Medulla oblongata (tissue), 1 donor: Measurements from ENCODE around the gene RTP5.
"Not testable (repeated sequence)": the region's sequence is repeated elsewhere in the genome, so short reads cannot be mapped to it uniquely, and the experiment has no call there.

ENCODE experiments used
- DNase-seq: peaks from one replicate; pipeline ENCODE4 v3.0.0-alpha.2; 2015; ENCODE audit errors: extremely low spot score

Gene RTP5

GRCh38 chr2:241870611-241871537, 1.3 kb downstream of the RTP5 start:
- no peak for DNase-seq

GRCh38 chr2:241871538-241872312, 2.2 kb downstream of the RTP5 start:
- no peak for DNase-seq

- DNase-seq = no peak
Measured at GRCh38 chr2:241872313-241872642, 2.7 kb downstream of the RTP5 start.

GRCh38 chr2:241873081-241873802, 3.7 kb downstream of the RTP5 start:
- DNase-seq = no peak

DNA sequence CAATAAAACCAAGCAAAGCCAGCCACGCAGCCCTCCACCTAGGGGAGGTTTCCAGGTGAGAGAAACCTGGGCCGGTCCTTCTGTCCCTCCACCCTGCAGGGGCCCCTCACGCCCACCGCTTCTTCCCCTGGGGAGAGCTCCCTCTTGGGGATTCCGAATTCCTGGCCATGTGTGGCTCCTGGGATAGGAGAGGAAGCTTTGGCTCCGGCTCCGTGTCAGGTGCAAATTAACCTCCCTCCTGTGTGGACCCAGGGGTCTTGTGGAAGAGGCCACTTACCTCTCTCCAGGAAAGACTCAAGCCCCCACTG, 4.2 kb downstream of the RTP5 start:
- no peak for DNase-seq

- no peak for DNase-seq
Measured at GRCh38 chr2:241874277-241874925, 4.9 kb downstream of the RTP5 start.

DNA sequence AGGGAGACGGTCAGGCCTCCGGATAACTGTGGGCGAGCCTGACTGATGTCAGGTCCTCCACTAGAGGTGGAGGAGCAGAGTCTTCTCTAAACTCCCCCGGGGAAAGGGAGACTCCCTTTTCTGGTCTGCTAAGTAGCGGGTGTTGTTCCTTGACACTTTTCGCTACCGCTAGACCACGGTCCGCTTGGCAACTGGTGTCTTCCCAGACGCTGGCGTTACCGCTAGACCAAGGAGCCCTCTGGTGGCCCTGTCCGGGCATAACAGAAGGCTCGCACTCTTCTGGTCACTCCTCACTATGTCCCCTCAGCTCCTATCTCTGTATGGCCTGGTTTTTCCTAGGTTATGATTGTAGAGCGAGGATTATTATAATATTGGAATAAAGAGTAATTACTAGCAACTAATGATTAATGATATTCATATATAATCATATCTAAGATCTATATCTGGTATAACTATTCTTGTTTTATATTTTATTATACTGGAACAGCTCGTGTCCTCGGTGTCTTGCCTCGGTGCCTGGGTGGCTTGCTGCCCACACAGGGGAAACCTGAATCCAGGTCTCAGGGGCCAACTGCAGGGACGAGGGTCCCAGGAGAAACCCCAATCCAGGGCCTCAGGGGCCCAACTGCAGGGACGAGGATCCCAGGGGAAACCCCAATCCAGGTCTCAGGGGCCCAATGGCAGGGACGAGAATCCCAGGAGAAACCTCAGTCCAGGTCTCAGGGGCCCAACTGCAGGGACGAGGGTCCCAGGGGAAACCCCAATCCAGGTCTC, 6.4 kb downstream of the RTP5 start:
- not testable (repeated sequence) for DNase-seq

DNA sequence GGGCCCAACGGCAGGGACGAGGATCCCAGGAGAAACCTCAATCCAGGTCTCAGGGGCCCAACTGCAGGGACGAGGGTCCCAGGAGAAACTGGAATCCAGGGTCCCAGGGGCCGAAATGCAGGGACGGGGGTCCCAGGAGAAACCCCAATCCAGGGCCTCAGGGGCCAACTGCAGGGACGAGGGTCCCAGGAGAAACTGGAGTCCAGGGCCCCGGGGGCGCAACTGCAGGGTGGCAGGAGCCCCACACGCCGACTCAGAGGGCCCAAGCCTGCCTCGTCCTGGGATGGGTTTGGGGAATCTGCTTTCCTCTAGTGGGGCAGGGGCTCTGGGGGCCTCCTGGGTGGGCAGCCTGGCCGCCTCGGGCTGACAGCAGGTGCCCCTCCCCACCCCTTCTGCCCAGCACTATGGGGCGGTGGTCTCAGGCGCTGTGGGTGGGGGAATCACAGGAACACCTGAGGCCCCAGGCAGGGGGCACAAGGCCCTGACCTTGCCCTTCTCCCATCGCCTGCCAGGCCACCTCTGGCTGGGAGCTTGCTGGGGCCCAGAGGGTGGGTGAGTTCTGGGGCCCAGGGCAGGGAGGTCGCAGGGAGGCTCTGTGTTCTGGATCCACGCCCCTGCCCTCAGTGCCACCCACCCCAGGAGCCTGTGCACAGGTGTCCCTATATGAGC, 7.1 kb downstream of the RTP5 start:
- DNase-seq = no peak

DNA sequence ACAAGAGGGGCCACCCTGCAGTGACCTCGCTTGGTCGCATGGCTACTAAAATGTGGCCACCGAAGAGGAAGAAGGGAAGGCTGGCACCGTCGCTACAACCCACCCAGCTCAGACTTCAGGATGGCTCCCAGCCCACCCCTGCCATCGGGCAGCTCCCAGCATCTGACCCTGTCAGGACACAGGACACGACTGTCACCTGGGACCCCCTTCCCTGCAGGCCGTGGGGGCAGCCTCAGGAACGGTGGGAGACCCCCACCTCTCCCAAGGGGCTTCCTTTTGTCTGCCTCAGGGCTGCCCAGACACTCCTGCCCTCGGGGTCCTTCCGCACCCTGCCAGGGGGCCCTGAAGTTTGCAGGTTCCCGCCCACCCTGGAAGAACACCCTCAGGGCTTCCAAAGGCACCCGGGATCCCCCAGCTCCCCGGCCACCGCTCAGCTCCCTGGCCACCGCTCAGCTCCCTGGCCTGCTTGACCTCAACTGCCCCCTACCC, 7.7 kb downstream of the RTP5 start:
- DNase-seq = no peak

GRCh38 chr2:241877989-241878970, 8.8 kb downstream of the RTP5 start:
- DNase-seq = peak; percentile 84

- no peak for DNase-seq
Measured at GRCh38 chr2:241879326-241879725, 9.8 kb downstream of the RTP5 start.

- no peak for DNase-seq
Measured at GRCh38 chr2:241880311-241881073, 11.0 kb downstream of the RTP5 start.

DNA sequence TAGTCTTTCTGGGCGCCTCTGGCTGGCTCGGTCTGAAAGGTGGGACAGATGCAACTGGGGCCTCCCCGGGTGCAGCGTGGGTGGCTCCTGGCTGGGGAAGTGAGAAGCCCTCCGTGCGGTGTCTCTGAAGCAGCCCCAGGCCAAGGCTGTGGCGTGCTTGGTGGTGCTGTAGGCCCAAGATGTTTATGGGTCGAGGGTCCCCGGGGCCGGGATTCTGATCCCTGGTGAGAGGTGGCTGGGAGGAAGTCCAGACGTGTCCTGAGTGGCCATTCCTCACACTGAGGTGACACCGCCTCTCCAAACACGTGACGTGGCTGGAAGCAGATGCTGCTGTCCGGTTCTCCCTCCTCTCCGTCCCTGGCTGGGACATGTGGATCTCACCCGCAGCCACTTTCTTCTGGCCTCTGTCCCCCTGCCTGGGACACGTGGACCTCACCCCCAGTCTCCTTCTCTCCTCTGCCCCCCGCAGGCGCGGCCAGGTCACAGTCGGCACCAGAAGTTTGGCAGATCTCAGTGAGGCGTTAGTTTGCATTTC, 12.6 kb downstream of the RTP5 start:
- peak; percentile 54 for DNase-seq

DNA sequence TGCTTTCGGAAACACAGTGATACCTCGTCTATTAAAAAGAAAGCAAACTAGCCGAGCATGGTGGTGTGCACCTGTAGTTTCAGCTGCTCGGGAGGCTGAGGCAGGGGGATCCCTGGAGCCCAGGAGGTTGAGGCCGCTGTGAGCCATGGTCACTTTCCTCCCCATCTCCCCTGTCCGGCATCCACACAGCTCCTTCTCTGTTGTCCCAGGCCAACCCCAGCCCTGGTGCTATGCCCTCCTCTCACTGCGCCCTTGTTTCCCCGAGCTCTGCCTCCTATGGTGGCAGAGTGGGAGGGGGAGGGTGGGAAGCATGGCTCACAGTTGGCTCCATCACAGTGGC, 15.4 kb downstream of the RTP5 start:
- DNase-seq = no peak

DNA sequence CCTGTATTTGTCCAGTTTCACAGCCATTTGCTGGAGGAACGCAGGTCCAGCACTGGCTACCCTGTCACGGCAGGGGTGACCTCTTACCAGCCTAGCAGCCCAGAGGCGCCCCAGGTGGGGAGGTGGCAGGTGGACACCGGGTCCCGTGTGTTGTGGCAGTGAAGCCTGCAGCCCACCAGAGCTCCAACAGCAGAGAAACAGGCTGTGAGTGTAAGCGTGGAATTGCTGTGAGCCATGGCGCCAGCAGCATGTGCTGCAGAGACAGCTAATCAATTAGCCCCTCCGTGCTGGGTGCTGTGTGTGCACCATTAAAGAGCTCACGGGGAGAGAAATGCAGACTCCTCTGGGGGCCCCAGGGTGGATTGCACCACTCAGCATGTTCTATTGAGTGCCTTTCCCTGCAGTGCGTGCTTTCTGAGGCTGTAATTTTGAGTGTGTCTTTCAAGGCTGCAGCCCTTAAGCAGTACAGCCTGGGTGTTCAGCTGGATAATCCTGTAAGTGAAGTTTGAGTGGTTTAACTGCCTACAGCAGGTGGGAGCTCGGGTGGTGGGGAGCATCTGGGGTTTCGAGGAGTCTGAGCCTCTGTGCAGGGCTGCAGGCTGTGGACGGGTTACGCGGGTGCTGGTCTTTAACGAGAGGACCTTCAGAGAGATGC, 15.9 kb downstream of the RTP5 start:
- DNase-seq = no peak

- DNase-seq = no peak
Measured at GRCh38 chr2:241885946-241886643, 16.6 kb downstream of the RTP5 start.

DNA sequence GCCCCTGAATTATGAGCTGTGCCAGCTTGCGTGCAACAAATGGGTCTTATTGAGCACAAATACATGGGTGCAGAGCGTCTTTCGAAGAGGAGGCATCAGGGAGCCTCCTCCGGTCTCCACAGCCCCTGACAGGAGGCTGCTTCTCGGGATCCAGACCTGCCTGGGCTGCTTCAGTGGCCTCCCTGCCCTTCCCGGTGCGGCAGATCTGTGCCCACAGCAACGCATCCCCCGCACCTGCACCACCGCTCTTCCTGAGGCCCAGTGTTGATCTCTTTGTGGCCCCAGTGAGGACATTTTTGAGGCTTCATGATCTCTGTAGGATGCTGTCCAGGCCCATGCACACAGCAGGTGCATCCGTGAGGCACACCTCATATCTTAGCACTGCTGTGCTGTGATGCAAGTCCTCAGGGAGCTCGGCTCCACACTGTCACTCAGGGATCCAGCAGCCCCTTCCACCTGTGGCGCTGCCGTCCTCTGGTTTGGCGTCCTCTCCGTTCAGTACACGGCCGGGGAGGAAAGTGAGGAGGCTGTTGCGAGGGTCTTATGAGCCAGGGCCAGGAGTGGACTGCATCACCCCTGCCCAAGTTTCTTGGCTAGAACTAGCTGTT, 17.4 kb downstream of the RTP5 start:
- no peak for DNase-seq
